GM13976 (cell line): ENCODE data around the gene SPAG16.

ENCODE experiments used
- DNase-seq: peaks from one replicate; pipeline ENCODE4 v3.0.0; 2012; ENCODE audit warnings: low spot score
- CTCF ChIP-seq: IDR thresholded peaks from 2 replicates; pipeline ENCODE4 v1.5.1; 2012; ENCODE audit warnings: borderline replicate concordance, mild to moderate bottlenecking; ENCODE audit not compliant: insufficient read depth; ENCODE audit errors: extremely low read depth, missing control alignments, control extremely low read depth
- in situ Hi-C: fragments of 300-500 bp; cut with MboI; formaldehyde crosslinking; loops from one replicate; pipeline ENCODE4 v1.12.0; 2022; ENCODE audit warnings: low sequenced_read_pairs, mixed read lengths, inconsistent platforms; ENCODE audit not compliant: unreplicated experiment

Gene SPAG16

GRCh38 chr2:214232271-214232670 is 948.0 kb downstream of the SPAG16 start:
- no peak for TF ChIP-seq CTCF
- in situ Hi-C loops = no loop called here
- no peak for DNase-seq

- no peak for DNase-seq
- in situ Hi-C loops = no loop called here
- no peak for TF ChIP-seq CTCF
Observed at GRCh38 chr2:214233164-214233563, 948.9 kb downstream of the SPAG16 start.

GRCh38 chr2:214242797-214243196 is 958.5 kb downstream of the SPAG16 start:
- DNase-seq = no peak
- TF ChIP-seq CTCF = no peak
- in situ Hi-C loops = no loop called here

GRCh38 chr2:214244847-214245246 is 960.6 kb downstream of the SPAG16 start:
- no peak for TF ChIP-seq CTCF
- DNase-seq = no peak
- in situ Hi-C loops = no loop called here

- in situ Hi-C loops = no loop called here
- DNase-seq = no peak
- TF ChIP-seq CTCF = no peak
Observed at GRCh38 chr2:214246417-214246816, 962.2 kb downstream of the SPAG16 start.

GRCh38 chr2:214247531-214247930 is 963.3 kb downstream of the SPAG16 start:
- no peak for TF ChIP-seq CTCF
- in situ Hi-C loops = no loop called here
- no peak for DNase-seq

GRCh38 chr2:214255046-214255445 is 970.8 kb downstream of the SPAG16 start:
- in situ Hi-C loops = no loop called here
- no peak for TF ChIP-seq CTCF
- no peak for DNase-seq
